H1 (cell line): ENCODE results near the gene UPK2. TPM values are rescaled to one million over a fixed set of nuclear protein-coding genes. Genes with fewer than 3 reads are reported as not detected.
A peak's percentile ranks its signal among the peaks of the same experiment; 100 is the strongest.

Experiments used
- CTCF ChIA-PET: fragments of 300-600 bp; sonication (Branson Sonifier 250); formaldehyde crosslinking; loops from one replicate; lab custom pipeline; 2021; ENCODE audit not compliant: partially characterized antibody; lab: Charles Lee
- POLR2A ChIA-PET: fragments of 300-600 bp; sonication (Branson Sonifier 250); formaldehyde crosslinking; loops from one replicate; lab custom pipeline; 2021; ENCODE audit warnings: inconsistent platforms; ENCODE audit not compliant: partially characterized antibody; lab: Charles Lee
- DNase-seq, 2 experiments: peaks; one replicate each; pipeline versions ENCODE4 v3.0.0 to v3.0.0-alpha.2; 2010 to 2022; ENCODE audit warnings: low spot score in 2 of 2, low read depth in 1 of 2, mixed read lengths in 1 of 2
- FAIRE-seq: peaks from 2 replicates; lab custom pipeline; 2011; peaks lifted over from hg19 to GRCh38; lab: Jason Lieb, UNC
- H2AFZ ChIP-seq: 2 replicates; pipeline ENCODE4 v1.8.1; 2012; ENCODE audit warnings: low read length, inconsistent platforms
- H2AK5ac ChIP-seq: 2 replicates; pipeline ENCODE4 v1.6.1; 2013; ENCODE audit warnings: low read depth, low read length
- H2BK120ac ChIP-seq: replicated peaks from 2 replicates; pipeline ENCODE3; 2013; ENCODE audit warnings: low read depth, low read length, inconsistent platforms
- H2BK12ac ChIP-seq: 2 replicates; pipeline ENCODE4 v1.6.1; 2013; ENCODE audit warnings: low read depth, low read length
- H2BK15ac ChIP-seq: 2 replicates; pipeline ENCODE4 v1.6.1; 2013; ENCODE audit warnings: low read length
- H2BK20ac ChIP-seq: 2 replicates; pipeline ENCODE4 v1.6.1; 2013; ENCODE audit warnings: low read length
- H2BK5ac ChIP-seq: 2 replicates; pipeline ENCODE4 v1.6.1; 2013; ENCODE audit warnings: low read depth, low read length
- H3K14ac ChIP-seq: 2 replicates; pipeline ENCODE4 v1.6.1; 2013; ENCODE audit warnings: inconsistent platforms; ENCODE audit not compliant: insufficient read length
- H3K18ac ChIP-seq: 2 replicates; pipeline ENCODE4 v1.6.1; 2013; ENCODE audit warnings: low read length; ENCODE audit errors: extremely low read depth
- H3K23ac ChIP-seq: 2 replicates; pipeline ENCODE4 v1.6.1; 2013; ENCODE audit warnings: inconsistent platforms; ENCODE audit not compliant: insufficient read length
- H3K23me2 ChIP-seq: 2 replicates; pipeline ENCODE4 v1.6.1; 2013; ENCODE audit warnings: low read depth, low read length
- H3K27ac ChIP-seq: 2 replicates; pipeline ENCODE4 v1.6.1; 2011; ENCODE audit warnings: low read depth, low read length, inconsistent platforms
- H3K27me3 ChIP-seq, 4 experiments: replicated peaks in 1 of 4; 1 replicate in 1 of 4; 2 replicates in 3 of 4; pipeline versions ENCODE4 v1.6.1 to v1.8.1; 2011 to 2013; ENCODE audit warnings: low read length in 3 of 4, mild to moderate bottlenecking in 3 of 4, inconsistent platforms in 2 of 4, mixed read lengths in 2 of 4, moderate library complexity in 1 of 4; ENCODE audit not compliant: control insufficient read depth in 3 of 4, insufficient read depth in 3 of 4; ENCODE audit errors: extremely low read depth in 1 of 4
- H3K36me3 ChIP-seq, 4 experiments: 2 replicates each; pipeline versions ENCODE4 v1.6.1 to v1.8.1; 2011 to 2013; ENCODE audit warnings: mild to moderate bottlenecking in 4 of 4, low read length in 3 of 4, moderate library complexity in 2 of 4, control low read depth in 1 of 4, inconsistent platforms in 1 of 4; ENCODE audit not compliant: insufficient read depth in 4 of 4, control insufficient read depth in 2 of 4
- H3K4ac ChIP-seq: replicated peaks from 2 replicates; pipeline ENCODE3; 2013; ENCODE audit warnings: low read length, low read depth, mixed read lengths, inconsistent platforms; ENCODE audit not compliant: insufficient read length
- H3K4me1 ChIP-seq, 4 experiments: replicated peaks in 1 of 4; 1 replicate in 1 of 4; 2 replicates in 3 of 4; pipeline versions ENCODE4 v1.6.1 to v1.8.1; 2011 to 2013; ENCODE audit warnings: low read length in 3 of 4, inconsistent platforms in 2 of 4, mixed read lengths in 1 of 4; ENCODE audit not compliant: insufficient read depth in 4 of 4, control insufficient read depth in 3 of 4
- H3K4me2 ChIP-seq, 2 experiments: 2 replicates each; pipeline versions ENCODE4 v1.6.1 to v1.8.1; 2011 to 2013; ENCODE audit warnings: low read depth in 2 of 2, low read length in 2 of 2, control low read depth in 1 of 2, inconsistent platforms in 1 of 2, mild to moderate bottlenecking in 1 of 2; ENCODE audit not compliant: insufficient read depth in 1 of 2
- H3K4me3 ChIP-seq, 4 experiments: fragments of 200-600, 300-600 bp in 1 of 4; sonication (generic), shearing (Covaris generic), sonication (Bioruptor Twin) in 1 of 4; 2 replicates each; pipeline versions ENCODE4 v1.5.1 to v1.8.1; 2011 to 2016; ENCODE audit warnings: low read length in 4 of 4, low read depth in 3 of 4, control low read depth in 2 of 4, inconsistent platforms in 2 of 4, mild to moderate bottlenecking in 2 of 4, mixed read lengths in 1 of 4, moderate library complexity in 1 of 4; ENCODE audit not compliant: insufficient read depth in 2 of 4; ENCODE audit errors: extremely low read depth in 1 of 4
- H3K56ac ChIP-seq: replicated peaks from 2 replicates; pipeline ENCODE3; 2013; ENCODE audit warnings: low read depth, mild to moderate bottlenecking, mixed read lengths, low read length, inconsistent platforms; ENCODE audit not compliant: insufficient read length
- H3K79me1 ChIP-seq: 2 replicates; pipeline ENCODE4 v1.6.1; 2013; ENCODE audit warnings: low read depth, low read length, control low read depth
- H3K79me2 ChIP-seq, 2 experiments: 2 replicates each; pipeline versions ENCODE4 v1.6.1 to v1.8.1; 2012 to 2013; ENCODE audit warnings: low read length in 2 of 2, mild to moderate bottlenecking in 2 of 2, inconsistent platforms in 1 of 2; ENCODE audit not compliant: insufficient read depth in 2 of 2, control insufficient read depth in 1 of 2
- H3K9ac ChIP-seq, 4 experiments: replicated peaks in 1 of 4; 1 replicate in 1 of 4; 2 replicates in 3 of 4; pipeline versions ENCODE4 v1.6.1 to v1.8.1; 2011 to 2013; ENCODE audit warnings: low read depth in 3 of 4, low read length in 3 of 4, control low read depth in 2 of 4, mild to moderate bottlenecking in 2 of 4, moderate library complexity in 2 of 4, inconsistent platforms in 1 of 4; ENCODE audit errors: extremely low read depth in 1 of 4
- H3K9me3 ChIP-seq, 2 experiments: 2 replicates each; pipeline versions ENCODE4 v1.6.1 to v1.8.1; 2012 to 2013; ENCODE audit warnings: mild to moderate bottlenecking in 2 of 2, moderate library complexity in 2 of 2, control low read depth in 1 of 2, inconsistent platforms in 1 of 2, low read depth in 1 of 2, low read length in 1 of 2, mixed read lengths in 1 of 2; ENCODE audit not compliant: insufficient read depth in 2 of 2
- H4K20me1 ChIP-seq, 2 experiments: replicated peaks in 1 of 2; 2 replicates each; pipeline versions ENCODE3 to v1.8.1; 2011 to 2013; ENCODE audit warnings: inconsistent platforms in 2 of 2, low read length in 2 of 2, mild to moderate bottlenecking in 1 of 2; ENCODE audit not compliant: insufficient read depth in 2 of 2, control insufficient read depth in 1 of 2
- H4K5ac ChIP-seq: 2 replicates; pipeline ENCODE4 v1.6.1; 2013; ENCODE audit warnings: low read length, low read depth, mixed read lengths, inconsistent platforms; ENCODE audit not compliant: insufficient read length
- H4K8ac ChIP-seq: 2 replicates; pipeline ENCODE4 v1.8.0; 2013; ENCODE audit warnings: mild to moderate bottlenecking, moderate library complexity, low read length, inconsistent platforms; ENCODE audit not compliant: insufficient read depth; ENCODE audit errors: extremely low read depth
- H4K91ac ChIP-seq: replicated peaks from 2 replicates; pipeline ENCODE3; 2013; ENCODE audit warnings: low read length, mixed read lengths, inconsistent platforms; ENCODE audit not compliant: insufficient read length
- BACH1 ChIP-seq: IDR thresholded peaks from 2 replicates; pipeline ENCODE4 v1.6.1; 2012; ENCODE audit warnings: low read length, improper control_type of control experiment
- GABPA ChIP-seq: IDR thresholded peaks from 2 replicates; pipeline ENCODE4 v1.6.1; 2011; ENCODE audit warnings: mild to moderate bottlenecking, low read length, moderate library complexity, borderline replicate concordance; ENCODE audit not compliant: insufficient read depth
- RXRA ChIP-seq: IDR thresholded peaks from 2 replicates; pipeline ENCODE4 v1.6.1; 2011; ENCODE audit warnings: low read depth, mild to moderate bottlenecking, low read length, moderate library complexity; ENCODE audit not compliant: insufficient read depth
- SAP30 ChIP-seq: fragments of 300-600 bp; sonication (generic); IDR thresholded peaks from 2 replicates; pipeline ENCODE4 v1.7.1; 2012; ENCODE audit warnings: low read length, moderate library complexity, mild to moderate bottlenecking, inconsistent platforms; ENCODE audit not compliant: insufficient read depth, insufficient replicate concordance
- SIN3A ChIP-seq, 2 experiments: IDR thresholded peaks in 1 of 2; conservative IDR thresholded peaks in 1 of 2; 2 replicates each; pipeline ENCODE4 v1.6.1; 2011 to 2012; ENCODE audit warnings: low read length in 2 of 2, improper control_type of control experiment in 1 of 2, low read depth in 1 of 2, mild to moderate bottlenecking in 1 of 2
- SP1 ChIP-seq: IDR thresholded peaks from 2 replicates; pipeline ENCODE4 v1.6.1; 2011; ENCODE audit warnings: low read depth, low read length
- SRF ChIP-seq: IDR thresholded peaks from 2 replicates; pipeline ENCODE4 v1.6.1; 2011; ENCODE audit warnings: mild to moderate bottlenecking, low read depth, low read length, moderate library complexity
- TAF1 ChIP-seq: IDR thresholded peaks from 2 replicates; pipeline ENCODE4 v1.6.1; 2011; ENCODE audit warnings: mild to moderate bottlenecking, low read depth, low read length
- YY1 ChIP-seq: IDR thresholded peaks from 2 replicates; pipeline ENCODE4 v1.6.1; 2011; ENCODE audit warnings: low read depth, mild to moderate bottlenecking, low read length
- WGBS, 2 experiments: shearing (Covaris generic) in 1 of 2; methylation state at CpG; one replicate each; pipeline versions ENCODE4 v1.1.6 to v1.1.7; 2013 to 2015; ENCODE audit warnings: low lambda C conversion rate in 2 of 2, mixed read lengths in 2 of 2, inconsistent platforms in 1 of 2, low coverage in 1 of 2, missing lambda C conversion rate in 1 of 2; ENCODE audit not compliant: insufficient replicate concordance in 2 of 2, insufficient coverage in 1 of 2, insufficient read length in 1 of 2; ENCODE audit errors: extremely low coverage in 1 of 2, missing lambda C conversion rate in 1 of 2; 5-methylcytosine and 5-hydroxymethylcytosine counted together
- polyA plus RNA-seq, 7 experiments: library from polyadenylated mRNA; depleted of rRNA in 3 of 7; stranded (reverse) in 5 of 7; unstranded in 2 of 7; fragments of >200 nt in 5 of 7; fragments of 200-250 nt in 2 of 7; gene quantifications; 1 replicate in 5 of 7; 2 replicates in 1 of 7; 4 replicates in 1 of 7; pipeline versions ENCODE4 v1.2.1 to v1.2.3, GENCODE V29; 2011 to 2013; ENCODE audit warnings: missing spikeins in 2 of 7, mixed read lengths in 2 of 7
- total RNA-seq: library from RNA; stranded (reverse); fragmentation: NEBNext Ultra II Directional; extraction: Animal tissue kit (Norgen Biotek cat#: 25700); gene quantifications from 2 replicates; pipeline ENCODE4 v1.2.1, GENCODE V29; 2021
- TF ChIP-seq, protein P1 (sequence below): IDR thresholded peaks from 2 replicates; pipeline ENCODE4 v1.6.1; 2011; ENCODE audit warnings: low read length, improper control_type of control experiment

The UPK2 gene
- total and polyA plus RNA-seq, 2 of the 8 experiments (the other 6 are each of a cell fraction or from before 2014, with no cell fraction given): 0.76 TPM; not detected in 1

DNA sequence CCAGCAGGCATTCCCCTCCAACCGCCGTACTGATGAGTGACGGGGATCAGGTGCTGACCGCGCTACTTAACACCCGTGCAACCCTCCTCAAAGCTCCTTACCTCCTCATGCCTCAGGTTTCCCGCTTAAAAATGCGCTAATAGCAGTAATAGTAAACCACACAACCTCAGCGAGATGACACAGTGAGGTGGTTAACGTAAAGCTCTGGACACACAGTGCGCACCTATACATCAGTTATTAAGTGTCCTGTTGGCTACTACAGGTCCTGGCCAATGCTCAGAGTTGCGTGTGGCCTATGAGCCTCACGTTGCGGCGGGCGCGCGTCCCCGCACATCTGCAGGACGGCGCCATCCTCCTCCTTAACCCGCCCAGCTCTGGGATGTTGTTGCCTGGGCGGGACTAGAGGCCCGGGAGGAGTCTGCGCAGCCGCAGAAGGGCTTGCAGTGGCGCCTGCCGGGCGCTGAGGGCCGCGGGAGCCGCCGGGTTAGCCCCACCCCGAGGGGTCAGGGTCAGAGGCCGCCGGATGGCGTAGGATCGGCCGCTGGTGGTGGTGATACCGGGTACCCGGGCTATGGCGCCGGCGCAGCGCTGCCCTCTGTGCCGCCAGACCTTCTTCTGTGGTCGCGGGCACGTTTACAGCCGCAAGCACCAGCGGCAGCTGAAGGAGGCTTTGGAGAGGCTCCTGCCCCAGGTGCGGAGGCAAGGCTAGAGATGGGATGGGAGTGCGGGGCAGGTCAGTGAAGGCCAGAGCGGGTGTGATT, 41.7 kb downstream of the UPK2 start, which contains the start of gene CENATAC:
TSS of gene CENATAC (plus strand) at position 512 of the 761 bp plus-strand sequence. CDS start at position 572, 60 bp downstream.
- H3K56ac ChIP-seq: peak within 1 kb of the TSS; percentile 90
- H3K27ac ChIP-seq: peak within 1 kb of the TSS; percentile 72
- H3K36me3 ChIP-seq: peaks cover 3 to 30% (median 17%) of the 10 kb centered on the region in 4 experiments; a peak in 7 of 8 replicates
- peak within 1 kb of the TSS; percentile 95 to 100 for H3K4me2 ChIP-seq
- peak within 1 kb of the TSS; percentile 78 to 93 (median 81) for H3K9ac ChIP-seq
- H4K8ac ChIP-seq: peak within 1 kb of the TSS; percentile 90
- H3K4me1 ChIP-seq: peaks cover 0 to 6% (median under 1%) of the 10 kb centered on the region in 4 experiments; a peak in 2 of 7 replicates
- H3K4me3 ChIP-seq: peak within 1 kb of the TSS; percentile 84 to 97 (median 90)
- FAIRE-seq (no peak), DNase-seq (peak; percentile 77 to 95)
- H3K23me2 ChIP-seq: peaks cover 12% of the 10 kb centered on the region
- no peak within 1 kb of the TSS for H2BK120ac ChIP-seq
- ChIA-PET CTCF (interaction anchor here (0.7 to 1.4 kb wide), 3 partner anchors 34 to 121 kb away, joined by 3 to 5 read pairs (median 3); no protein-coding TSS in a partner anchor), POLR2A (interaction anchor here (0.7 to 15.2 kb wide), 20 partner anchors 13 to 344 kb away, joined by 3 to 264 read pairs (median 3); partner anchors contain the start of genes HMBS, RPS25, SLC37A4 and TRAPPC4)
- H3K79me1 ChIP-seq: peaks cover 7% of the 10 kb centered on the region
- no peaks in the 10 kb centered on the region for H4K20me1 ChIP-seq
- WGBS, 2 experiments: 2% methylated on average over 54 of the region's 54 CpGs; no CpG with 5 or more reads in 1 of the 2 experiments
- peak within 1 kb of the TSS; percentile 97 for H2AFZ ChIP-seq
- peaks cover 0 to 41% of the 10 kb centered on the region in 2 experiments; a peak in 3 of 4 replicates for H3K79me2 ChIP-seq
- peak within 1 kb of the TSS; percentile 78 for H4K5ac ChIP-seq
- peak within 1 kb of the TSS; percentile 45 for H2BK12ac ChIP-seq
- H2BK5ac ChIP-seq: peak within 1 kb of the TSS; percentile 93
- H2BK20ac ChIP-seq: no peak within 1 kb of the TSS
- peak within 1 kb of the TSS; percentile 85 for H3K18ac ChIP-seq
- peak within 1 kb of the TSS; percentile 97 for H3K4ac ChIP-seq
- H3K14ac ChIP-seq: peak within 1 kb of the TSS; percentile 51
- no peak within 1 kb of the TSS; the same call in 1 of the 2 replicates for H2BK15ac ChIP-seq
- no peaks in the 10 kb centered on the region for H3K9me3 ChIP-seq
- no peaks in the 10 kb centered on the region for H3K27me3 ChIP-seq
- peak within 1 kb of the TSS; percentile 76 for H2AK5ac ChIP-seq
- H3K23ac ChIP-seq: no peak within 1 kb of the TSS
- peak within 1 kb of the TSS; percentile 69 for H4K91ac ChIP-seq
- TF ChIP-seq SP1 (0 out of 2 replicates have a peak, but pooled peaks have one; percentile 7), YY1 (peak; percentile 85), SAP30 (peak; percentile 46), TAF1 (peak; percentile 81), SRF (no peak), RXRA (no peak), BACH1 (no peak), GABPA (no peak), SIN3A (conservative IDR thresholded peaks at IDR 0.05 in 1 of 2, IDR thresholded peaks at IDR 0.05 in 1 of 2; ENCODE audit: low read depth in 1 of 2, low read length in 2 of 2) (peak in 1 of 2 experiments; percentile 53; a peak in 2 of 4 replicates)
- TF ChIP-seq, protein P1, sequence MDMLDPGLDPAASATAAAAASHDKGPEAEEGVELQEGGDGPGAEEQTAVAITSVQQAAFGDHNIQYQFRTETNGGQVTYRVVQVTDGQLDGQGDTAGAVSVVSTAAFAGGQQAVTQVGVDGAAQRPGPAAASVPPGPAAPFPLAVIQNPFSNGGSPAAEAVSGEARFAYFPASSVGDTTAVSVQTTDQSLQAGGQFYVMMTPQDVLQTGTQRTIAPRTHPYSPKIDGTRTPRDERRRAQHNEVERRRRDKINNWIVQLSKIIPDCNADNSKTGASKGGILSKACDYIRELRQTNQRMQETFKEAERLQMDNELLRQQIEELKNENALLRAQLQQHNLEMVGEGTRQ: no peak
